Ammon's horn (tissue), 1 donor: Measurements from ENCODE around the gene HPF1.
"Not testable (repeated sequence)": the region's sequence is repeated elsewhere in the genome, so short reads cannot be mapped to it uniquely, and the experiment has no call there.

Experiments
- DNase-seq: peaks from one replicate; pipeline ENCODE4 v3.0.0-alpha.2; 2016; ENCODE audit warnings: low spot score

Gene HPF1

GRCh38 chr4:169757575-169758184, at the start of gene HPF1:
HPF1 (minus strand) TSS chr4:169757944; CDS start chr4:169757877, 67 bp downstream.
- DNase-seq: peak; percentile 87

GRCh38 chr4:169806770-169807169, 49.0 kb upstream of the HPF1 start:
- not testable (repeated sequence) for DNase-seq

- no peak for DNase-seq
These were observed 45.7 kb upstream of the HPF1 start for GRCh38 chr4:169803413-169803812.

GRCh38 chr4:169802873-169803272, 45.1 kb upstream of the HPF1 start:
- no peak for DNase-seq

- DNase-seq: peak; percentile 68
These were observed 42.8 kb upstream of the HPF1 start for GRCh38 chr4:169800541-169800940.

- no peak for DNase-seq
These were observed 41.5 kb upstream of the HPF1 start for GRCh38 chr4:169799260-169799659.

- DNase-seq: no peak
These were observed 37.8 kb upstream of the HPF1 start for GRCh38 chr4:169795585-169795984.

GRCh38 chr4:169791527-169792156, 33.9 kb upstream of the HPF1 start:
- DNase-seq: peak; percentile 78

- DNase-seq: no peak
These were observed 33.3 kb upstream of the HPF1 start for GRCh38 chr4:169791062-169791461.

GRCh38 chr4:169774466-169775445, 17.0 kb upstream of the HPF1 start:
- DNase-seq: no peak

- DNase-seq: peak; percentile 25
These were observed 16.1 kb upstream of the HPF1 start for GRCh38 chr4:169773889-169774288.

GRCh38 chr4:169771556-169772080, 13.9 kb upstream of the HPF1 start:
- not testable (repeated sequence) for DNase-seq

- DNase-seq: no peak
These were observed 12.7 kb upstream of the HPF1 start for GRCh38 chr4:169770416-169770815.

GRCh38 chr4:169768385-169768784, 10.6 kb upstream of the HPF1 start:
- DNase-seq: no peak

GRCh38 chr4:169766741-169767140, 9.0 kb upstream of the HPF1 start:
- DNase-seq: no peak

GRCh38 chr4:169765835-169766234, 8.1 kb upstream of the HPF1 start:
- no peak for DNase-seq

GRCh38 chr4:169761846-169762245, 4.1 kb upstream of the HPF1 start:
- no peak for DNase-seq

GRCh38 chr4:169758401-169758962, 738 bp upstream of the HPF1 start:
- DNase-seq: no peak

GRCh38 chr4:169756971-169757574, 671 bp downstream of the HPF1 start:
- no peak for DNase-seq

GRCh38 chr4:169745291-169745690, 12.5 kb downstream of the HPF1 start:
- DNase-seq: no peak

GRCh38 chr4:169744601-169745000, 13.1 kb downstream of the HPF1 start:
- DNase-seq: no peak

- DNase-seq: no peak
These were observed 16.2 kb downstream of the HPF1 start for GRCh38 chr4:169741569-169741968.
